Measurements from ENCODE around the gene STRIP2. TPM values are rescaled to one million over a fixed set of nuclear protein-coding genes. Genes with fewer than 3 reads are reported as not detected.

The STRIP2 gene
- total and polyA plus RNA-seq, 2 of the 13 experiments (the other 11 are each of a cell fraction or from before 2014, with no cell fraction given) = 3.9 to 8.2 TPM

GRCh38 chr7:129426482-129426881, 7.8 kb upstream of the STRIP2 start (continued):
- TF ChIP-seq, protein P1, sequence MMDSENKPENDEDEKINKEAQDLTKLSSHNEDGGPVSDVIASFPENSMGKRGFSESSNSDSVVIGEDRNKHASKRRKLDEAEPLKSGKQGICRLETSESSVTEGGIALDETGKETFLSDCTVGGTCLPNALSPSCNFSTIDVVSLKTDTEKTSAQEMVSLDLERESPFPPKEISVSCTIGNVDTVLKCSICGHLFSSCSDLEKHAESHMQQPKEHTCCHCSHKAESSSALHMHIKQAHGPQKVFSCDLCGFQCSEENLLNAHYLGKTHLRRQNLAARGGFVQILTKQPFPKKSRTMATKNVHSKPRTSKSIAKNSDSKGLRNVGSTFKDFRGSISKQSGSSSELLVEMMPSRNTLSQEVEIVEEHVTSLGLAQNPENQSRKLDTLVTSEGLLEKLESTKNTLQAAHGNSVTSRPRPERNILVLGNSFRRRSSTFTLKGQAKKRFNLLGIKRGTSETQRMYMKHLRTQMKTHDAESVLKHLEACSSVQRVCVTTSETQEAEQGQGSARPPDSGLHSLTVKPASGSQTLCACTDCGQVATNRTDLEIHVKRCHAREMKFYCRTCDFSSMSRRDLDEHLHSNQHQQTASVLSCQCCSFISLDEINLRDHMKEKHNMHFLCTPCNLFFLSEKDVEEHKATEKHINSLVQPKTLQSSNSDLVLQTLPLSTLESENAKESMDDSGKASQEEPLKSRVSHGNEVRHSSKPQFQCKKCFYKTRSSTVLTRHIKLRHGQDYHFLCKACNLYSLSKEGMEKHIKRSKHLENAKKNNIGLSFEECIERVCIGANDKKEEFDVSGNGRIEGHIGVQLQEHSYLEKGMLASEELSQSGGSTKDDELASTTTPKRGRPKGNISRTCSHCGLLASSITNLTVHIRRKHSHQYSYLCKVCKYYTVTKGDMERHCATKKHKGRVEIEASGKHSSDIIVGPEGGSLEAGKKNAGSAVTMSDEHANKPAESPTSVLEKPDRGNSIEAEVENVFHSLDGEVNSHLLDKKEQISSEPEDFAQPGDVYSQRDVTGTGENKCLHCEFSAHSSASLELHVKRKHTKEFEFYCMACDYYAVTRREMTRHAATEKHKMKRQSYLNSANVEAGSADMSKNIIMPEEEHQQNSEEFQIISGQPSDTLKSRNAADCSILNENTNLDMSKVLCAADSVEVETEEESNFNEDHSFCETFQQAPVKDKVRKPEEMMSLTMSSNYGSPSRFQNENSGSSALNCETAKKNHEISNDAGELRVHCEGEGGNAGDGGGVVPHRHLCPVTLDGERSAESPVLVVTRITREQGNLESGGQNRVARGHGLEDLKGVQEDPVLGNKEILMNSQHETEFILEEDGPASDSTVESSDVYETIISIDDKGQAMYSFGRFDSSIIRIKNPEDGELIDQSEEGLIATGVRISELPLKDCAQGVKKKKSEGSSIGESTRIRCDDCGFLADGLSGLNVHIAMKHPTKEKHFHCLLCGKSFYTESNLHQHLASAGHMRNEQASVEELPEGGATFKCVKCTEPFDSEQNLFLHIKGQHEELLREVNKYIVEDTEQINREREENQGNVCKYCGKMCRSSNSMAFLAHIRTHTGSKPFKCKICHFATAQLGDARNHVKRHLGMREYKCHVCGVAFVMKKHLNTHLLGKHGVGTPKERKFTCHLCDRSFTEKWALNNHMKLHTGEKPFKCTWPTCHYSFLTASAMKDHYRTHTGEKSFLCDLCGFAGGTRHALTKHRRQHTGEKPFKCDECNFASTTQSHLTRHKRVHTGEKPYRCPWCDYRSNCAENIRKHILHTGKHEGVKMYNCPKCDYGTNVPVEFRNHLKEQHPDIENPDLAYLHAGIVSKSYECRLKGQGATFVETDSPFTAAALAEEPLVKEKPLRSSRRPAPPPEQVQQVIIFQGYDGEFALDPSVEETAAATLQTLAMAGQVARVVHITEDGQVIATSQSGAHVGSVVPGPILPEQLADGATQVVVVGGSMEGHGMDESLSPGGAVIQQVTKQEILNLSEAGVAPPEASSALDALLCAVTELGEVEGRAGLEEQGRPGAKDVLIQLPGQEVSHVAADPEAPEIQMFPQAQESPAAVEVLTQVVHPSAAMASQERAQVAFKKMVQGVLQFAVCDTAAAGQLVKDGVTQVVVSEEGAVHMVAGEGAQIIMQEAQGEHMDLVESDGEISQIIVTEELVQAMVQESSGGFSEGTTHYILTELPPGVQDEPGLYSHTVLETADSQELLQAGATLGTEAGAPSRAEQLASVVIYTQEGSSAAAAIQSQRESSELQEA (CRISPR knock-in tag; IDR thresholded peaks at IDR 0.05; ENCODE audit: not compliant biosample characterization) = no peak
- TF ChIP-seq ZNF205 (CRISPR knock-in tag; IDR thresholded peaks at IDR 0.05) = no peak
- no peak for TF ChIP-seq ZNF850 (CRISPR knock-in tag; conservative IDR thresholded peaks at IDR 0.05)
- TF ChIP-seq, protein P2, sequence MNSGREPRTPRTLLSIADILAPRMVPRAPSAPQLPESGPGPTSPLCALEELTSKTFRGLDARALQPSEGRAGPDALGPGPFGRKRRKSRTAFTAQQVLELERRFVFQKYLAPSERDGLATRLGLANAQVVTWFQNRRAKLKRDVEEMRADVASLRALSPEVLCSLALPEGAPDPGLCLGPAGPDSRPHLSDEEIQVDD (CRISPR knock-in tag; IDR thresholded peaks at IDR 0.05; ENCODE audit: borderline replicate concordance) = no peak
- no peak for TF ChIP-seq PRDM15 (CRISPR knock-in tag; IDR thresholded peaks at IDR 0.05)
- no peak for TF ChIP-seq BRF2 (CRISPR knock-in tag; IDR thresholded peaks at IDR 0.05)
- no peak for TF ChIP-seq FOXJ3 (CRISPR knock-in tag; IDR thresholded peaks at IDR 0.05; ENCODE audit: borderline replicate concordance)
